GM18505 (cell line): Measurements from ENCODE around the gene ZNF804B.

Experiments used
- ATAC-seq: cut with Tn5 transposase; IDR thresholded peaks from one replicate; pipeline ENCODE4 v1.9.1; 2021; ENCODE audit not compliant: unreplicated experiment
- POLR2A ChIP-seq: IDR thresholded peaks from 4 replicates; pipeline ENCODE4 v1.6.1; 2011; ENCODE audit warnings: borderline replicate concordance; ENCODE audit not compliant: insufficient read depth, insufficient read length; ENCODE audit errors: extremely low read depth

ZNF804B gene

DNA sequence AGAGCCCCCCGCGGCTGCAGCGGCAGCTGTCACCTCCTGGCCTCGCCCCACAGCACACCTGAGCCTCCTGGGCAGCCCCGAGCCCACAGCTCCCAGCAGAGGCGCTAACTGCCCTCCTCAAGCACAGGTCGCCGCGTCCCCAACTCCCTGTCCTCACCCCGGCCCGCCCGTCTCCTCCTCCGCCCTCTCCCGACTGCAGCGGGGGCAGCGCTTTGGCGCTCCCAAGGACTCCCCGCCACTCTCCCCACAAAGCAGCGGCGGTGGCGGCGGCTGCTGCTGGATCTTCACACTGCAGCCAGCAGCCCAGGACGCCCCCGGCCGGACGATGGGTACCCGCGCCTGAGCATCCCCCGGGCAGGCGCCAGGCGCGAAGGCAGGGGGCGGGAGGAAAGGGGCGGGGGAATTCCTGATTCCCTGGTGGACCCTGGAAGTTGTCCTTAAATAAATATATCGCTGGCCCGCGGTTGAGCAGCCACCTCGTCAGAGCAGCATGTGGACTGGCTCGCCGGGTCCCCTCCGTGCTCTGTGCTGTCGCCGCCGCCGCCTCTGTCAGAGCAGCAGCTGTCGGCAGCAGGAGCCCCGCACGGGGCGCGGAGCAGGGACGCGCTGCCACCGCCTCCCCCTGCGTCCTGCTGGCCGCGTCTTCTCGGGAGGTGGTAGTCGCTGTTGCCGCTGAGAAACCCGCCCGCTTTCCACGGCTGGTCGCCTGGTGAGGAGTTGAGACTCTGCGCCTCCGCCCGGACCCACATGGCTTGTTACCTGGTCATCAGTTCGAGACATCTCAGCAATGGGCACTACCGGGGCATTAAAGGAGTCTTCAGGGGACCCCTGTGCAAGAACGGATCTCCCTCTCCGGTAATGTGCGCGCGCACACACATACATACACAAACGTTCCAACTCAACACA is at the start of gene ZNF804B:
ZNF804B (plus strand) TSS at position 471 of the 906 bp plus-strand sequence; CDS start at position 748, 277 bp downstream.
- no peak for TF ChIP-seq POLR2A
- no peak for ATAC-seq

DNA sequence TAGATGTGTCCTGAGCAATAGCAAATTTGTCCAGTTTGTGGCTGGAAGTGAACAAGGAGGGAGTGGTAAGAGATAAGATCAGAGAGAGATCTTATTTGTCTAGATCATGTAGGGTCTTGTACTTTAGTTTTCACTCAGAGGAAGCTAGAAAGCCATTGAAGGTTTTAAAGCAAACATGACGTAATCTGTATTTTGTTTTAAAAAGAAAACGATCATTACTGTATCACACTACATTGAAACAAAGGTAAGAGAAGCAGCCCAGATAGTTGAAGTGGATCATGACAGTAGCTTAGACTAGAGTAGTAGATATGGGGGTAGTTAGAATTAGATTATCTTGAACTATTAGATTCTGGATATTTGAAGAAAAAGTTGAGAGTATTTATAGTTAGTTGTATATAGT is 23.6 kb upstream of the ZNF804B start:
- ATAC-seq: no peak
- no peak for TF ChIP-seq POLR2A

DNA sequence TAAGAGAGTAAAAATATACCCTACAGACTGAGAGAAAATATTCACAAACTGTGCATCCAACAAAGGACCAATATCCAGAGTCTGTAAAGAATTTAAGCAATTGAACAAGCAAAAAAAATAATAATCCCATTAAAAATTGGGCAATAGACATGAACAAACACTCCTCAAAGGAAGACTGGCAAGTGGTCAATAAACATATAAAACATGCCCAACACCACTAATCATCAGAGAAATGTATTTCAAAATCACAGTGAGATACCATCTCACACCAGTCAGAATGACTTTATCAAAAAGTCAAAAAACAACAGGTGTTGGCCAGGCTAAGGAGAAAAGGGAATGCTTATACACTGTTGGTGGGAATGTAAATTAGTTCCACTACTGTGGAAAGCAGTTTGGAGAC is 21.9 kb upstream of the ZNF804B start:
- TF ChIP-seq POLR2A: no peak
- ATAC-seq: no peak

DNA sequence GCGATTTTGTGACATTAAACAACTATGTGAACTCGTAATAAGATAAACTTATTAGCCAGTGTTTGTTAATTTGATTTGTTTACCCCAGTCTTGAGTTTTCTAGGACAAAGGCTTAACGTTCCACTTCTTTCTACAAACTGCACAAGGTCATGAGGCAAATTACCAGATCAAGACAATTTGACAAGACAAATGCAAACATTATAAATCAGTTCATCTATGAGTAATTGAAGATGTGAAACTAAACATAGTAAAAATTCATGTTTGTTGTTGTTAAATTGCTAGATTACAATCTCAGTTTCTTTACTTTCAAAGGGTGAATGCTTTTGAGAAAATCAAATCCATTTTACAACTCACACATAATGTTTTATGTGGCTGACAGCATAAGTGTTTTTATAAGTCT is 13.4 kb upstream of the ZNF804B start:
- ATAC-seq: no peak

DNA sequence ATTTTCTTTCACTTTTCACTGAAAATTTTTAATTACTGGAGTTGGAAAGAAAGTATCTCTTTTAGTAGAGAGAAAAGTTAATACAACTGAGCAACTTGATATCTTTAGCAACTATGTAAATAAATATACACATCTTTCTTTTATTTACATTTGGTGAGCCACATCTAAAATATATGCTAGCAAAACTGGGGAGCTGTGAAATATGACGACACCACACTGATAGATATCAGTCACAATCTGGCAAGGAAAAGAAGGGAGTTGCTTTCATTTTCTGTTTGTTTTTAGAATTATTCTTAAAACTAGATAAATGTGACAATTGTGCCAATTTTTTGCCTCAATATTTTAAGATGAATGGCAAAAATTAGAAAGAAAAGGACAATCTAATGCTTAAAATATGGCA is 2.7 kb upstream of the ZNF804B start:
- TF ChIP-seq POLR2A: no peak
- ATAC-seq: no peak

More for the DNA sequence above, 13.4 kb upstream of the ZNF804B start:
- no peak for TF ChIP-seq POLR2A

DNA sequence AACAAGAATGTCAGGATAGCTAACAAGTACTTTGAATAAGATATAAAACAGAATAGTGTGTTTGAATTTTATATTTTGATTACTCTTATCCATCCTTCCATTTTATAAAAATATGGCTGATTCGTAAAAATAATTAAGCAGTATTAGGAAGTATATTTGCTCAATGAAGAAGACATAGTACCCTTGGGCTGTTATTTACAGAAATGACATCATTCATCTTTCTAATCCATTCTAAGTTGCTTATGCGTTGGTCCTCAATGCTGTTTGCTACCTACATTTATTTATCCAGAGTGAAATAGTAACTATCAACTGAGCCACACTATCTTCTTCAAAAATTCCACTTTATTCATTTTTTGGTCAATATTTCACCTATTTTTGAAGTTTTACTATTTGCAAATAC is 2.1 kb upstream of the ZNF804B start:
- no peak for TF ChIP-seq POLR2A

DNA sequence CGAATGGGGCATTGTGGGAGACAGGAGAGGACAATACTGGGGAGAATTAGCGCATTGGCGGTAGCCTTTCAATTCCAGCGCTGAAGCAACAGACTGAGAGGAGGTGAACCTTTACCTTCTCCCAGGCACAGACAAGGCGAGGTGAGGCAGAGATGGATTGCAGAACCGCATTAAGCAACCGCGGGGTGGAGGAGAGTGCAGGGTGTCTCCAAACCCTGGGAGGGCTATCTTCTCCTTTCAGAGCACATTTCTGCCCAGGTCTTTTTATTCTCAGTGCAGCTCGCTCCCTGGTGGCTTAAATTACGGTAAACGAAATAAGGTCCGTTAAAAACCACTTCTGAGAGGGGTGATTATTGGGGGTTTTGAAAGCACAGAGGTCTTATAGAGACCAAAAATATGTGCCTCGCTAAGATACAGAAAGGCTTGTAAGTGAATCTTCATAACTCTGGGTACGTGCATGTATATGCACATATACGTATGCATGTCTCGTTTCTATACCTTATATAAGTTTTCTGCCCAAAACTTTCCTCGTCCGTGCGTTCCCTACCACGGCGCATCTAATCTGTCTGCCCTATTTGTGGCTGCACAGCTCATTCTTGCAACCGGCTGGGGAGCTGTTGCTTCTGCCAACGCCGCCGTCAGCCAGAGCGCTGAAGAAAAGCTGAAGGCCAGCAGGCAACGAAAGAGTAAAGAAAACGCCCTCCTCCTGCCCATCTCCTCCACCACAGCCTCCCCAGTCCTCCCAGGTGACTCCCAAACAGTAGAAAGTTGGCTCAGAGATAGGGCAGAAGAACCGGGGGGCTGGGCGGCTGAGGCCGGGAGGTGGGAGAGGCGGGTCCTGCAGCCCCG is 895 bp upstream of the ZNF804B start:
- no peak for ATAC-seq
- TF ChIP-seq POLR2A: no peak

More for the DNA sequence above, 2.1 kb upstream of the ZNF804B start:
- ATAC-seq: no peak

DNA sequence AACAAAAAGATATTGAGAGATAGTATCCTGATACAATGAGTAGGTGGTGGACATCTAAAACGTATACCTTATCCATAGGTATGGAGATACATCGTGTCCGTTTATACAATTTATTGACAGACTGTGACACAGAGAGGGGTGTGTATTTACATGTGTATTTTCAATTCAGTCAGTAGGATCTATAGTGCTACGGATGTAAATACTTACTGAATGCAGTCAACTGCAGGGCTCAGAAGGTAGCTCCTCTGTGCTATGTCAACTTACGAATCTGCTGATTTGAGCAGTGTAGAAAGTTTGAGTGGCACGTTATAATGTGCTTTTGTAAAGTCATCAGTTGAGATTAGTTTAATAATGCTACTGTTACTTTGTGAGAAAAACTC is 626 bp downstream of the ZNF804B start:
- no peak for ATAC-seq

DNA sequence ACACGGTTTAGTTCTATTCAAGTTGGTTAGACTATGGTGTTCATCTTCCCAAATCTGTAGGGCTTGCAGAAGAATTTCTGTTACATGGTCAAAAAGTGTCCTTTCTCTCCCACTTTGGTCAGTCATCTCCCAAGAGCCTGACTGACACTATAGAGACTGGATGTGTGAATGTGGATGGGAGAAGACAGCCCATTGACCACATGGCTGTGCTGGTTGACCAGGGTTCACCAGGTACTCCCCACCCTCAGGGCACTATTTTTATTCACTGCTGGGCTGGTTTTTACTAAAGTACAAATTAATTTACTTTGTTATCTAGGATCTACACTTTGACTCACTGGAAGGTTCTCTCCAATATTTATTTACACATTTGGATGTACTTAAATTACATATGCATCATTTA is 2.3 kb downstream of the ZNF804B start:
- no peak for ATAC-seq
- TF ChIP-seq POLR2A: no peak

More for the DNA sequence above, 626 bp downstream of the ZNF804B start:
- TF ChIP-seq POLR2A: no peak

DNA sequence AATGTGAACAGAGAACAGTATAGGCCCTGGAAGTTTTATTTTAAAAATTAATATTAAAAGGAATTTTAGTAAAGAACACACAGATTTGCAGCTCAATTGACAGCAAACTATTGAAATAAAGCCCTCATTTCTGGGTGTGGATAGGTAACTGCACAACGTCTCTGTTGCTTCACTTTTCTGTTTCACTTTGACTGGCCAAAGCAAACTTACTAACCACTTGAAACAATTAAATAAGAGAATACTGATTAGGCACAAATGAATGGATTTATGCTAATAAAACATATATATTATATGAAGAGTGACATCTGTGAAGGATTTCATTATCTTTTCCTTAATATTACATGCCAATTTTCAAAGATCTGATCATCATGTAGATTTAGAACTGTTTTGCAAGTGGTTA is 11.9 kb downstream of the ZNF804B start:
- no peak for TF ChIP-seq POLR2A
- ATAC-seq: peak; percentile 70

DNA sequence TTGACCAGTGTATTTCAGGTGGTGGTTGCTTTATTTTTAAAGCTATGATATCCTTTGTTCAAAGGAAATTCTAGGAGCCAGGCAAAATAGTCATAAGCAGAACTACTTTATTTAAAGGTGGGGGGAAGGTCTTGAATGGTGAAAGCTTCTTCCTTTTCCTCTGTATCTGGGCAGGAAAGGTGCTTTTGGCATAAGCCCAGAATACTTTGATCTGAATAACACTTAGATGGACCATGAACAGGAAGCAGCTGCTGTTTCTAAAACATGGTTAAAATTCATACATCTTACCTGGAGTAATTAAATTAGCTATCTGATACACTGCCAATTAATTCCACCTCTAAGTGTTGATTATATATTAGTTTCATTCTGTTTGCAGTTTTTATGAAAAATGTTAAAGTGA is 13.3 kb downstream of the ZNF804B start:
- TF ChIP-seq POLR2A: no peak
- ATAC-seq: no peak

DNA sequence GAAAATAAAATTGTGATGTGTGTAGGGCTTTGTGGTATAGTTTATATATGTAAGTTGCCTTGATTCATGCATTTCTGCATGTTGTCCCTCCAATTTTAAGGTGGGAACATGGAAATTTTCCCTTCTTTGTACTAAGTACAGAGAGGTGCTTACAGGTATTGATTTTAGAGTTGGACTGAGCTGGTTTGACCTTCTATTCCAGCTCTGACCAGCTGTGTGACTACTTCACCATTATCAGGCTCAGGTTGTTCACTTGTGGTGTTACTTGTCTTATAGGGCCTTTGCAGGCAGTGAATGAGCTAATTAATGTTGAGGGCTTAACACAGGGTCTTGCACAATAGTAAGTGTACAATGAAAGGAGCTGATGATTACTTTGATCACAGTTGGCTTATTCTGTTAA is 16.3 kb downstream of the ZNF804B start:
- no peak for ATAC-seq
- no peak for TF ChIP-seq POLR2A

DNA sequence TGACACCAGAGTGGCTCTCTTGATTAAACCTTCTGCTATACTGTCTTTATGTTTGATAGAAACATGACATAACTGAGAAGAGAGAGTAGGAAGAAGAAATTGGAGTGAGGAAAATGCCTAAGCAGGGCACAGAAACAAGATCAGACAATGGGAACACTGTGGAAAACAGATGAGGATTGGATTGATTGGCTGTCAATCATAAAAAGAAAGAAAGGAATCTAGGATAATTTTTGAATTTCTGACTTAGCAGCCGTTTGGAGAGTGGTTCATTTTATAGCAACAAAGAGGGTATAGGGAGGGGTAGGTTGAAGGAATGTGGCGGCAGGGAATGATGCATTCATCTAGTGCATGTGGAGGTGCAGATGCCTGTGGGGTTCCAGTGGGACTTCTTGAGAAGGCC is 28.3 kb downstream of the ZNF804B start:
- no peak for ATAC-seq
- no peak for TF ChIP-seq POLR2A
